ENCODE data around the gene TNFAIP1. TPM values are rescaled to one million over a fixed set of nuclear protein-coding genes. Genes with fewer than 3 reads are reported as not detected.

The TNFAIP1 gene
- total RNA-seq, 4 donors from 2014 or later: 24.6 to 38.5 (median 30.4) TPM

GRCh38 chr17:28326114-28326513, 9.4 kb upstream of the TNFAIP1 start:
- no peak for DNase-seq
- intact Hi-C loops (cut with DNase I): no loop called here
- Histone ChIP-seq H3K4me1 (peaks cover 0 to 19% (median 0%) of the 10 kb centered on the region in 3 donors), H3K27me3 (no peaks in the 10 kb centered on the region), H3K4me3 (no peak overlapping the region), H3K36me3 (peaks cover 5 to 48% (median 5%) of the 10 kb centered on the region in 3 donors), H3K9me3 (no peaks in the 10 kb centered on the region), H3K27ac (no peak overlapping the region)
- TF ChIP-seq CTCF (IDR thresholded peaks at IDR 0.05): no peak
- 48 to 78% methylated on average over 5 to 6 of the region's 7 CpGs for WGBS, 2 donors

GRCh38 chr17:28327031-28327607, 8.4 kb upstream of the TNFAIP1 start:
- Histone ChIP-seq H3K4me3 (no peak overlapping the region), H3K27me3 (no peaks in the 10 kb centered on the region), H3K4me1 (peaks cover 0 to 19% (median 0%) of the 10 kb centered on the region in 3 donors), H3K9me3 (no peaks in the 10 kb centered on the region), H3K36me3 (peaks cover 5 to 58% (median 12%) of the 10 kb centered on the region in 3 donors), H3K27ac (no peak overlapping the region)
- TF ChIP-seq CTCF (IDR thresholded peaks at IDR 0.05) (no peak), POLR2A (IDR thresholded peaks at IDR 0.05) (no peak)
- intact Hi-C loops (cut with DNase I): no loop called here
- WGBS, 2 donors: 65 to 80% methylated on average over 8 to 9 of the region's 9 CpGs
- no peak for DNase-seq

- Histone ChIP-seq H3K27ac (no peak overlapping the region), H3K36me3 (peaks cover 5 to 61% (median 12%) of the 10 kb centered on the region in 3 donors), H3K27me3 (no peaks in the 10 kb centered on the region), H3K9me3 (no peaks in the 10 kb centered on the region), H3K4me1 (peaks cover 0 to 19% (median 0%) of the 10 kb centered on the region in 3 donors), H3K4me3 (no peak overlapping the region)
- intact Hi-C loops (cut with DNase I): no loop called here
- TF ChIP-seq CTCF (IDR thresholded peaks at IDR 0.05): no peak
- no peak for TF ChIP-seq POLR2A (IDR thresholded peaks at IDR 0.05)
- WGBS, 2 donors: 54 to 79% methylated on average over 3 of the region's 3 CpGs
- no peak for DNase-seq
These were observed 7.9 kb upstream of the TNFAIP1 start for GRCh38 chr17:28327709-28328108.

- no peak overlapping the region for H3K4me3 ChIP-seq
- no peak for TF ChIP-seq POLR2A (IDR thresholded peaks at IDR 0.05)
- no peak for TF ChIP-seq CTCF (IDR thresholded peaks at IDR 0.05)
- DNase-seq: no peak
- H3K4me1 ChIP-seq: peaks cover 0 to 22% (median 0%) of the 10 kb centered on the region in 3 donors
- peaks cover 5 to 61% (median 12%) of the 10 kb centered on the region in 3 donors for H3K36me3 ChIP-seq
- H3K9me3 ChIP-seq: no peaks in the 10 kb centered on the region
- H3K27ac ChIP-seq: no peak overlapping the region
- 66 to 76% methylated on average over 4 of the region's 4 CpGs for WGBS, 2 donors
- intact Hi-C loops (cut with DNase I): no loop called here
- H3K27me3 ChIP-seq: no peaks in the 10 kb centered on the region
These were observed 7.2 kb upstream of the TNFAIP1 start for GRCh38 chr17:28328325-28328724.

- peaks cover 7 to 36% (median 12%) of the 10 kb centered on the region in 3 donors for H3K4me1 ChIP-seq
- H3K27me3 ChIP-seq: no peaks in the 10 kb centered on the region
- no peak for DNase-seq
- WGBS, 2 donors: 88 to 93% methylated on average over 2 to 4 of the region's 5 CpGs
- H3K9me3 ChIP-seq: no peaks in the 10 kb centered on the region
- intact Hi-C loops (cut with DNase I): no loop called here
- peaks cover 5 to 61% (median 12%) of the 10 kb centered on the region in 3 donors for H3K36me3 ChIP-seq
- TF ChIP-seq POLR2A (IDR thresholded peaks at IDR 0.05) (no peak), CTCF (IDR thresholded peaks at IDR 0.05) (no peak)
- no peak overlapping the region for H3K27ac ChIP-seq
- H3K4me3 ChIP-seq: no peak overlapping the region
These were observed 4.9 kb upstream of the TNFAIP1 start for GRCh38 chr17:28330671-28331070.
